Activated CD8-positive, alpha-beta memory T cell treated with anti-CD3 and anti-CD28 coated beads for 24 hours (primary cell): ENCODE measurements around the gene CCDC88B.
"Not testable (repeated sequence)": the region's sequence is repeated elsewhere in the genome, so short reads cannot be mapped to it uniquely, and the experiment has no call there.

ENCODE experiments used
- DNase-seq: peaks from one replicate; pipeline ENCODE4 v3.0.0-alpha.2; 2020

Gene CCDC88B

GRCh38 chr11:64321026-64321425, 19.0 kb upstream of the CCDC88B start:
- no peak for DNase-seq

- no peak for DNase-seq
These were observed 18.5 kb upstream of the CCDC88B start for GRCh38 chr11:64321533-64321932.

GRCh38 chr11:64322925-64323260, 17.1 kb upstream of the CCDC88B start:
- DNase-seq, result no peak

- no peak for DNase-seq
These were observed 16.6 kb upstream of the CCDC88B start for GRCh38 chr11:64323373-64323772.

- not testable (repeated sequence) for DNase-seq
These were observed 16.0 kb upstream of the CCDC88B start for GRCh38 chr11:64323984-64324383.

- no peak for DNase-seq
These were observed 15.1 kb upstream of the CCDC88B start for GRCh38 chr11:64324692-64325469.

GRCh38 chr11:64327375-64327774, 12.6 kb upstream of the CCDC88B start:
- no peak for DNase-seq

GRCh38 chr11:64327993-64328392, 12.0 kb upstream of the CCDC88B start:
- DNase-seq, result no peak

GRCh38 chr11:64330888-64331287, 9.1 kb upstream of the CCDC88B start:
- DNase-seq, result no peak

GRCh38 chr11:64331569-64332371, 8.2 kb upstream of the CCDC88B start:
- peak; percentile 89 for DNase-seq

- no peak for DNase-seq
These were observed 6.4 kb upstream of the CCDC88B start for GRCh38 chr11:64333556-64333955.

- no peak for DNase-seq
These were observed 5.0 kb upstream of the CCDC88B start for GRCh38 chr11:64334764-64335735.

GRCh38 chr11:64337538-64338249, 2.3 kb upstream of the CCDC88B start:
- DNase-seq, result no peak

- no peak for DNase-seq
These were observed 1.3 kb upstream of the CCDC88B start for GRCh38 chr11:64338716-64339115.

GRCh38 chr11:64339286-64339685, 718 bp upstream of the CCDC88B start:
- no peak for DNase-seq

- peak; percentile 95 for DNase-seq
These were observed 799 bp downstream of the CCDC88B start for GRCh38 chr11:64340671-64341335.

GRCh38 chr11:64341429-64341828, 1.4 kb downstream of the CCDC88B start:
- DNase-seq, result no peak

GRCh38 chr11:64341851-64342791, 2.1 kb downstream of the CCDC88B start:
- DNase-seq, result peak; percentile 97

GRCh38 chr11:64342869-64343745, 3.1 kb downstream of the CCDC88B start:
- DNase-seq, result no peak
